Measurements from ENCODE around the gene MEA1. TPM values are rescaled to one million over a fixed set of nuclear protein-coding genes. Genes with fewer than 3 reads are reported as not detected.

MEA1 gene
- total RNA-seq, 1 experiment from 2014 or later, result 64.8 TPM

DNA sequence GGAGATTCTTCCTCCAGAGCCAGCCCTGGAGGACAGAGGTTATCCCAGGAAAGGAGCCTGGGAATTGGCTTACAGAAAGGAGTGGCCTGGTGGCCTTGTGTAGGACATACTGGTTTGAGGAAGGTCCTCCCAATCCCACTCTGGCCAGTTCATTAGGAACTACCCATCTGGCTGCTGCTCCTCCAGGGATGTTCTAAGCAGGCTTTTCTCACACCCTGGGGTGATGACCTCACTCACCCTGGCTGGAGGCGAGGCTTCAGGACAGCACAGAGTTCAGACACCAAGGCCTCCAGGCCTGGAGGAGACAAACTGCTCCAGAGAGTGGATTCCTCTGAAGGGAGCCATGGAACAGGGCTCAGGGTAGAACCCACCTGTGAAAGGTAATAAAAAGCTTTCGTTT, 44.3 kb downstream of the MEA1 start (continued):
- TF ChIP-seq, protein P1, sequence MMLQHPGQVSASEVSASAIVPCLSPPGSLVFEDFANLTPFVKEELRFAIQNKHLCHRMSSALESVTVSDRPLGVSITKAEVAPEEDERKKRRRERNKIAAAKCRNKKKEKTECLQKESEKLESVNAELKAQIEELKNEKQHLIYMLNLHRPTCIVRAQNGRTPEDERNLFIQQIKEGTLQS (IDR thresholded peaks at IDR 0.05), result no peak
- TF ChIP-seq POLR2AphosphoS5 (IDR thresholded peaks at IDR 0.05; ENCODE audit: low read depth, low read length), result no peak
- TF ChIP-seq SIN3A (IDR thresholded peaks at IDR 0.05; ENCODE audit: low read depth), result no peak
- TF ChIP-seq FOSL1 (IDR thresholded peaks at IDR 0.05; ENCODE audit: low read depth), result no peak
- no peak for TF ChIP-seq YY1 (IDR thresholded peaks at IDR 0.05; ENCODE audit: extremely low read depth, insufficient replicate concordance, low read depth, low read length)
- no peak for TF ChIP-seq RAD21 (IDR thresholded peaks at IDR 0.05; ENCODE audit: low read depth)

DNA sequence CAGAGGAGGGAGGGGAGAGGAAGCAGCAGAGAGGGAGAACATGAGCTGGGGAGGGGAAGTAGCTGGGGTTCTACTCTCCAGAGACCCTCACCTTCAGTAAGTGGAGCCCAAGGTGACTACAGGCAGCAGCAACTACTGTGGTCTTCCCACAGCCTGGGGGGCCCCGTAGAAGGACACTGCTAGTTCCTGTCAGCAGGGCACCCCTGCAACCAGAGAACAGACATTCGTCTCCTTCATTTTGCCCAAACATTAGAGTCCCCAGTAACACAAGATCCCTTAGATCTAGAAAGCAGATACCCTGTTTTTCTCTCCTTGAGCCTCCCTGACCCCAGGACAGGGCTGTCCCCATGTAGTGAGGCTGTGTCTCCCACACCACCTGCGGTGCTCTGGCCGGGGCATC, 45.0 kb downstream of the MEA1 start:
- DNase-seq (ENCODE audit: low read depth, low spot score), result no peak
- Histone ChIP-seq H3K4me1 (ENCODE audit: control insufficient read depth in 1 of 2, insufficient read depth in 2 of 2, low read length in 2 of 2) (peaks cover 15 to 27% of the 10 kb centered on the region in 2 experiments), H3K4me2 (ENCODE audit: low read length) (no peak overlapping the region), H3K4me3 (replicated peaks in 1 of 2; ENCODE audit: low read depth in 1 of 2, low read length in 2 of 2) (no peak overlapping the region), H3K27me3 (ENCODE audit: insufficient read depth, low read length) (no peaks in the 10 kb centered on the region), H4K20me1 (ENCODE audit: insufficient read depth) (no peaks in the 10 kb centered on the region), H3K9me2 (ENCODE audit: insufficient read depth) (no peaks in the 10 kb centered on the region), H2AFZ (ENCODE audit: low read depth, low read length, poor library complexity, severe bottlenecking) (no peak overlapping the region), H3K9ac (ENCODE audit: low read length) (no peak overlapping the region), H3K79me2 (ENCODE audit: insufficient read depth, low read length) (no peaks in the 10 kb centered on the region), H3K36me3 (ENCODE audit: control insufficient read depth in 1 of 2, insufficient read depth in 2 of 2, low read length in 2 of 2) (peaks cover 0 to 3% of the 10 kb centered on the region in 2 experiments; a peak in 2 of 4 replicates), H3K9me3 (ENCODE audit: control insufficient read depth in 1 of 2, insufficient read depth in 1 of 2, low read depth in 1 of 2, low read length in 2 of 2) (no peaks in the 10 kb centered on the region), H3K27ac (ENCODE audit: low read depth, low read length) (no peak overlapping the region)
- ChIA-PET RAD21 (ENCODE audit: low non-redundant PET in 1 of 2, low total read pairs in 2 of 2, uncharacterized antibody in 2 of 2, unreplicated experiment in 2 of 2) (no interaction called here), POLR2A (no interaction called here), CTCF (no interaction called here)
- intact Hi-C loops (cut with micrococcal nuclease), result no loop called here
- ATAC-seq, result no peak
- no TSS peak for BruUV-seq (replicated peaks)
- no peak for TF ChIP-seq SIN3A (IDR thresholded peaks at IDR 0.05; ENCODE audit: low read depth)
- no peak for TF ChIP-seq EZH2 (IDR thresholded peaks at IDR 0.05)
- no peak for TF ChIP-seq SP1 (IDR thresholded peaks at IDR 0.05; ENCODE audit: low read depth)
- TF ChIP-seq ZNF274 (IDR thresholded peaks at IDR 0.05; ENCODE audit: low read depth, low read length), result no peak
- TF ChIP-seq, protein P2, sequence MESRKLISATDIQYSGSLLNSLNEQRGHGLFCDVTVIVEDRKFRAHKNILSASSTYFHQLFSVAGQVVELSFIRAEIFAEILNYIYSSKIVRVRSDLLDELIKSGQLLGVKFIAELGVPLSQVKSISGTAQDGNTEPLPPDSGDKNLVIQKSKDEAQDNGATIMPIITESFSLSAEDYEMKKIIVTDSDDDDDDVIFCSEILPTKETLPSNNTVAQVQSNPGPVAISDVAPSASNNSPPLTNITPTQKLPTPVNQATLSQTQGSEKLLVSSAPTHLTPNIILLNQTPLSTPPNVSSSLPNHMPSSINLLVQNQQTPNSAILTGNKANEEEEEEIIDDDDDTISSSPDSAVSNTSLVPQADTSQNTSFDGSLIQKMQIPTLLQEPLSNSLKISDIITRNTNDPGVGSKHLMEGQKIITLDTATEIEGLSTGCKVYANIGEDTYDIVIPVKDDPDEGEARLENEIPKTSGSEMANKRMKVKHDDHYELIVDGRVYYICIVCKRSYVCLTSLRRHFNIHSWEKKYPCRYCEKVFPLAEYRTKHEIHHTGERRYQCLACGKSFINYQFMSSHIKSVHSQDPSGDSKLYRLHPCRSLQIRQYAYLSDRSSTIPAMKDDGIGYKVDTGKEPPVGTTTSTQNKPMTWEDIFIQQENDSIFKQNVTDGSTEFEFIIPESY (IDR thresholded peaks at IDR 0.05; ENCODE audit: extremely low read depth, insufficient replicate concordance, low read length), result no peak
- no peak for TF ChIP-seq POLR2AphosphoS5 (IDR thresholded peaks at IDR 0.05; ENCODE audit: low read depth, low read length)
- no peak for TF ChIP-seq RAD21 (IDR thresholded peaks at IDR 0.05; ENCODE audit: low read depth)
- TF ChIP-seq ZFX (IDR thresholded peaks at IDR 0.05), result no peak
- TF ChIP-seq, protein P3, sequence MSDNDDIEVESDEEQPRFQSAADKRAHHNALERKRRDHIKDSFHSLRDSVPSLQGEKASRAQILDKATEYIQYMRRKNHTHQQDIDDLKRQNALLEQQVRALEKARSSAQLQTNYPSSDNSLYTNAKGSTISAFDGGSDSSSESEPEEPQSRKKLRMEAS (IDR thresholded peaks at IDR 0.05), result no peak
- no peak for TF ChIP-seq SRF (IDR thresholded peaks at IDR 0.05; ENCODE audit: low read depth)
- no peak for TF ChIP-seq ELF1 (IDR thresholded peaks at IDR 0.05; ENCODE audit: borderline replicate concordance, low read depth)
- no peak for TF ChIP-seq EZH2phosphoT487 (IDR thresholded peaks at IDR 0.05; ENCODE audit: borderline replicate concordance)
- TF ChIP-seq, protein P1 (IDR thresholded peaks at IDR 0.05), result no peak
- TF ChIP-seq FOSL1 (IDR thresholded peaks at IDR 0.05; ENCODE audit: low read depth), result no peak
- TF ChIP-seq, protein P4, sequence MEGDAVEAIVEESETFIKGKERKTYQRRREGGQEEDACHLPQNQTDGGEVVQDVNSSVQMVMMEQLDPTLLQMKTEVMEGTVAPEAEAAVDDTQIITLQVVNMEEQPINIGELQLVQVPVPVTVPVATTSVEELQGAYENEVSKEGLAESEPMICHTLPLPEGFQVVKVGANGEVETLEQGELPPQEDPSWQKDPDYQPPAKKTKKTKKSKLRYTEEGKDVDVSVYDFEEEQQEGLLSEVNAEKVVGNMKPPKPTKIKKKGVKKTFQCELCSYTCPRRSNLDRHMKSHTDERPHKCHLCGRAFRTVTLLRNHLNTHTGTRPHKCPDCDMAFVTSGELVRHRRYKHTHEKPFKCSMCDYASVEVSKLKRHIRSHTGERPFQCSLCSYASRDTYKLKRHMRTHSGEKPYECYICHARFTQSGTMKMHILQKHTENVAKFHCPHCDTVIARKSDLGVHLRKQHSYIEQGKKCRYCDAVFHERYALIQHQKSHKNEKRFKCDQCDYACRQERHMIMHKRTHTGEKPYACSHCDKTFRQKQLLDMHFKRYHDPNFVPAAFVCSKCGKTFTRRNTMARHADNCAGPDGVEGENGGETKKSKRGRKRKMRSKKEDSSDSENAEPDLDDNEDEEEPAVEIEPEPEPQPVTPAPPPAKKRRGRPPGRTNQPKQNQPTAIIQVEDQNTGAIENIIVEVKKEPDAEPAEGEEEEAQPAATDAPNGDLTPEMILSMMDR (IDR thresholded peaks at IDR 0.05 in 2 of 3, conservative IDR thresholded peaks at IDR 0.05 in 1 of 3; ENCODE audit: borderline replicate concordance in 1 of 3, insufficient read depth in 1 of 3, low read depth in 2 of 3, low read length in 2 of 3), result no peak
